ENCODE data around the gene LSMEM2.

The LSMEM2 gene

DNA sequence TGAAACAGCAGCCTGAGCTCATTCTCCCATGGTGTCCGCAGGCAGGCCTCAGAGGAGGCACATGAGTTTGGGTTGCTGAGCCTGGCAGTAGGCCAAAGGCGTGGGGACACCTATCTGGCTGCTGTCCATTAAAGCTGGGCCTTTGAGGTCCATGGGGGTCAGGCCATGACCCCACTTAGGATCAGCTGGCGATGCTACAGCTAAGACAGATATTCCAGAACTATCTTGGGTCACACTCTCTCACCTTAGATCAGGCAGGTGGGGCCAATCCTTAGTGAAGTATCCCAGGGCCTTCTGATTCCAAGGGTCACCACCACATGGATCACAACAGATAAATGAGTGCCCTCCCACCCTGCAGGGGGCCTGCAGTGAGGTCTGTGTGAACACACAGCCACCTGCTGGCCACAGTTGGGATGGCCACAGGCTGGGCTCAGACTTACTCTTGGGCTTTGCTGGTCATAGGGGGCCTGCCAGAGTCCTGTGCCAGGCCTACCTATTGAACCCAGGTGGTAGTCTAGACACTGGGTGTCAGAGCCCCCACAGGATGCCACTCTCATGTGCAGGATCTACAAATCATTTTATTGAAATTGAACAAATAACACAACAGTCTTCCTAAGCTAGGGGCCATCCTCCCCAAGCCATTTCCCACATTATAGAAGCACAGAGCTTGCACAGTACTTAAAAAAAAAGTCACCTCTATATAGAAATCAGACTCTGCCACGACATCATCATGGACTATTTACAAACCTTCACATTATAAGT lies 45.6 kb downstream of the LSMEM2 start:
- H3K4me1 ChIP-seq = peaks cover 56 to 82% (median 71%) of the 10 kb centered on the region in 10 experiments
- no peak for TF ChIP-seq Cebpa-rat (IDR thresholded peaks at IDR 0.05)
- H4K20me1 ChIP-seq = peaks cover 3 to 45% (median 24%) of the 10 kb centered on the region in 11 experiments; a peak in 18 of 22 replicates
- H3K27me3 ChIP-seq = no peaks in the 10 kb centered on the region
- peak overlapping the region in 3 of 11 experiments; percentile 31 to 52 (median 42); a peak in 2 of 22 replicates for H3K27ac ChIP-seq
- H3K4me2 ChIP-seq = peak overlapping the region in 7 of 11 experiments; percentile 90 to 98 (median 97); a peak in 13 of 22 replicates
- H3K36me3 ChIP-seq = peaks cover 13 to 45% (median 27%) of the 10 kb centered on the region in 11 experiments
- peak overlapping the region in 10 of 11 experiments; percentile 3 to 99 (median 42); a peak in 6 of 22 replicates for H3K9ac ChIP-seq
- H3K9me3 ChIP-seq (replicated peaks in 1 of 11) = no peaks in the 10 kb centered on the region
- no peak overlapping the region for H3K4me3 ChIP-seq

GRCh38 chr3:50325113-50325480 lies 46.2 kb downstream of the LSMEM2 start:
- no peaks in the 10 kb centered on the region for H3K9me3 ChIP-seq (replicated peaks in 1 of 11)
- peaks cover 51 to 81% (median 68%) of the 10 kb centered on the region in 10 experiments for H3K4me1 ChIP-seq
- peak overlapping the region in 6 of 11 experiments; percentile 15 to 93 (median 76); a peak in 4 of 22 replicates for H3K9ac ChIP-seq
- peaks cover 7 to 45% (median 26%) of the 10 kb centered on the region in 11 experiments; a peak in 20 of 22 replicates for H4K20me1 ChIP-seq
- no peak overlapping the region for H3K27ac ChIP-seq
- H3K27me3 ChIP-seq = no peaks in the 10 kb centered on the region
- H3K36me3 ChIP-seq = peaks cover 19 to 46% (median 30%) of the 10 kb centered on the region in 11 experiments
- no peak overlapping the region for H3K4me3 ChIP-seq
- peak overlapping the region in 3 of 11 experiments; percentile 97 to 98 (median 98); a peak in 4 of 22 replicates for H3K4me2 ChIP-seq
- TF ChIP-seq Cebpa-rat (IDR thresholded peaks at IDR 0.05) = no peak

DNA sequence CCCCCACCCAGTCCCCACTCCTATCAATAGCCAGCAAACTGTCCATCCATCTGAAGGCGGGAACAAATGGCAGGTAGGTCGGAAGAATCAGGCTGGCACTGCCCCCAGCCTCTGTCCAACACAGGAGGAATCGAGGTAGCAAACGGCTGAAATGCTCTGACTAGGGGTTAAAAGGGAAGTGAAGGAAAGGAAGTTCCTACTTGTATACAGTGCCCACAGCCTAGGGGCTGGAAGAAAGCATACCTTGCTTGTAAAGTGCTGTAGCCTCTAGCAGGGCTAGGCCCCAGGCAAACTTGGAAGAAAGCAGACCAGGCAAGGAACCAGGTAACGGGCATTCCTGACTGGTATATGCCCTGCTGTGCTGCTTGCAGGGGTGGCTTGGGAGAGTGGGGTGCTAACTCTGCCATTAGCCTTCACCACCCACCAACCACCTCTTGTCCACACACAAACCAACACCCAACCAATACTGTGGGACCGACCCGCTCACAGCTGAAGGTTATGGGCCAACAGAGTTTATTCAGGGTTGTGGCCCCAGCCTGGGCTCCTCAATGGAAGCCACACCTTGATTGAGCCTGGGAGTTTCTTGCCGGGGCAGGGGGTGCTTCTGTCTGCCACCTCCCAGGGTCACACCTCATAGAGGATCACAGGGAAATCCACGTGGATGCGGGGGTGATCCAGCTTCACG lies 46.8 kb downstream of the LSMEM2 start:
- no peak for TF ChIP-seq Cebpa-rat (IDR thresholded peaks at IDR 0.05)
- H3K4me2 ChIP-seq = peak overlapping the region in 5 of 11 experiments; percentile 10 to 98 (median 97); a peak in 7 of 22 replicates
- peaks cover 46 to 81% (median 65%) of the 10 kb centered on the region in 10 experiments for H3K4me1 ChIP-seq
- peak overlapping the region in 9 of 11 experiments; percentile 15 to 93 (median 85); a peak in 10 of 22 replicates for H3K9ac ChIP-seq
- peaks cover 25 to 51% (median 35%) of the 10 kb centered on the region in 11 experiments for H3K36me3 ChIP-seq
- no peak overlapping the region for H3K4me3 ChIP-seq
- peaks cover 13 to 45% (median 26%) of the 10 kb centered on the region in 11 experiments; a peak in 20 of 22 replicates for H4K20me1 ChIP-seq
- no peak overlapping the region for H3K27ac ChIP-seq
- no peaks in the 10 kb centered on the region for H3K27me3 ChIP-seq
- H3K9me3 ChIP-seq (replicated peaks in 1 of 11) = no peaks in the 10 kb centered on the region

- Histone ChIP-seq H4K20me1 (peaks cover 18 to 50% (median 31%) of the 10 kb centered on the region in 11 experiments; a peak in 20 of 22 replicates), H3K4me3 (no peak overlapping the region), H3K27ac (no peak overlapping the region), H3K27me3 (no peaks in the 10 kb centered on the region), H3K9me3 (replicated peaks in 1 of 11) (no peaks in the 10 kb centered on the region), H3K36me3 (peaks cover 30 to 56% (median 41%) of the 10 kb centered on the region in 11 experiments), H3K4me1 (peaks cover 46 to 81% (median 64%) of the 10 kb centered on the region in 10 experiments), H3K4me2 (peak overlapping the region in 6 of 11 experiments; percentile 10 to 100 (median 98); a peak in 8 of 22 replicates), H3K9ac (peak overlapping the region in 10 of 11 experiments; percentile 21 to 93 (median 86); a peak in 11 of 22 replicates)
- no peak for TF ChIP-seq Cebpa-rat (IDR thresholded peaks at IDR 0.05)
These were observed 47.3 kb downstream of the LSMEM2 start for GRCh38 chr3:50326182-50326541.

DNA sequence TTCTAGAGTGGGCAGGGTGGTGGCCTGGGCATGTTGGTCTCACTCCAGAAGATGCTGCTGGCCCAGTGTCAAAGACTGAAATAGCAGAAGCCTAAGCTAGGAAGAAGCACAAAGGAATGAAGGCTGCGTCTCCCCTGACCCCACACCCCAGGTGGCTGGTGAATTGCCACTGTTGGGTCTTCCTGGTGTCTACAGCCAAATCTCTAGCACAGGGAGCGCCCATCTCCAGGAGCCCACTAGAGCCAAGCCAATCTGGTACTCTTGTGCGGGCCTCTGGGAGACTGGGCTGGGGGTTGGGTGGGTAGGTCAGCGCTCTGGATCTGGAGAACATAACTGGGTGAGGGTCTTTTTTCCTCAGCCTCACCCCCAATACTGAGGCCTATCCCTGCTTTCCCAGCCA lies 48.2 kb downstream of the LSMEM2 start:
- Histone ChIP-seq H3K27ac (peak overlapping the region; percentile 67 to 86 (median 81); a peak in 20 of 22 replicates), H3K4me2 (peak overlapping the region; percentile 93 to 100 (median 98)), H3K36me3 (peaks cover 39 to 66% (median 50%) of the 10 kb centered on the region in 11 experiments), H3K9me3 (replicated peaks in 1 of 11) (no peaks in the 10 kb centered on the region), H3K9ac (peak overlapping the region; percentile 82 to 95 (median 90)), H3K4me1 (peaks cover 41 to 77% (median 60%) of the 10 kb centered on the region in 10 experiments), H3K4me3 (peak overlapping the region; percentile 88 to 99 (median 92)), H3K27me3 (no peaks in the 10 kb centered on the region), H4K20me1 (peaks cover 28 to 60% (median 40%) of the 10 kb centered on the region in 11 experiments)
- TF ChIP-seq Cebpa-rat (IDR thresholded peaks at IDR 0.05) = no peak

- peak within 1 kb of the TSS; percentile 67 to 86 (median 81) for H3K27ac ChIP-seq
- H3K4me2 ChIP-seq = peak within 1 kb of the TSS; percentile 93 to 100 (median 98)
- peak within 1 kb of the TSS; percentile 82 to 95 (median 90) for H3K9ac ChIP-seq
- H3K4me1 ChIP-seq = peaks cover 32 to 70% (median 51%) of the 10 kb centered on the region in 10 experiments
- peaks cover 48 to 76% (median 60%) of the 10 kb centered on the region in 11 experiments for H3K36me3 ChIP-seq
- no peaks in the 10 kb centered on the region for H3K9me3 ChIP-seq (replicated peaks in 1 of 11)
- peak within 1 kb of the TSS; percentile 88 to 99 (median 92) for H3K4me3 ChIP-seq
- H4K20me1 ChIP-seq = peaks cover 37 to 70% (median 50%) of the 10 kb centered on the region in 11 experiments
- no peaks in the 10 kb centered on the region for H3K27me3 ChIP-seq
- no peak for TF ChIP-seq Cebpa-rat (IDR thresholded peaks at IDR 0.05)
These were observed 49.2 kb downstream of the LSMEM2 start, which contains the start of gene TUSC2 for GRCh38 chr3:50327943-50328691. TSS of gene TUSC2 (minus strand) at chr3:50328223. CDS start at chr3:50328099, 124 bp downstream.

- H3K9ac ChIP-seq = peak overlapping the region in 2 of 11 experiments; percentile 5 to 31; a peak in 2 of 22 replicates
- no peak overlapping the region for H3K4me2 ChIP-seq
- H3K36me3 ChIP-seq = peaks cover 62 to 84% (median 78%) of the 10 kb centered on the region in 11 experiments
- H3K4me3 ChIP-seq = no peak overlapping the region
- no peaks in the 10 kb centered on the region for H3K27me3 ChIP-seq
- no peak overlapping the region for H3K27ac ChIP-seq
- no peaks in the 10 kb centered on the region for H3K9me3 ChIP-seq (replicated peaks in 1 of 11)
- no peak for TF ChIP-seq Cebpa-rat (IDR thresholded peaks at IDR 0.05)
- H4K20me1 ChIP-seq = peaks cover 57 to 86% (median 72%) of the 10 kb centered on the region in 11 experiments
- peaks cover 42 to 70% (median 57%) of the 10 kb centered on the region in 10 experiments for H3K4me1 ChIP-seq
These were observed 51.4 kb downstream of the LSMEM2 start for GRCh38 chr3:50330330-50330729.

- Histone ChIP-seq H3K27me3 (no peaks in the 10 kb centered on the region), H3K9me3 (replicated peaks in 1 of 11) (no peaks in the 10 kb centered on the region), H3K36me3 (peaks cover 60 to 84% (median 76%) of the 10 kb centered on the region in 11 experiments), H4K20me1 (peaks cover 68 to 90% (median 83%) of the 10 kb centered on the region in 11 experiments), H3K4me3 (no peak overlapping the region), H3K9ac (peak overlapping the region in 4 of 11 experiments; percentile 7 to 92 (median 24); a peak in 2 of 22 replicates), H3K4me2 (no peak overlapping the region), H3K4me1 (peaks cover 51 to 70% (median 59%) of the 10 kb centered on the region in 10 experiments), H3K27ac (no peak overlapping the region)
- no peak for TF ChIP-seq Cebpa-rat (IDR thresholded peaks at IDR 0.05)
These were observed 52.5 kb downstream of the LSMEM2 start for GRCh38 chr3:50331364-50331907.

Measured in BLaER1 treated with 17β-estradiol and CSF1 and Interleukin-3, amounts not matched to agents 10 nM and 100 nM (cell line).